ENCODE results near the gene PAX2. TPM values are rescaled to one million over a fixed set of nuclear protein-coding genes. Genes with fewer than 3 reads are reported as not detected.

Gene PAX2
- total RNA-seq, 1 donor from 2014 or later: not detected

DNA sequence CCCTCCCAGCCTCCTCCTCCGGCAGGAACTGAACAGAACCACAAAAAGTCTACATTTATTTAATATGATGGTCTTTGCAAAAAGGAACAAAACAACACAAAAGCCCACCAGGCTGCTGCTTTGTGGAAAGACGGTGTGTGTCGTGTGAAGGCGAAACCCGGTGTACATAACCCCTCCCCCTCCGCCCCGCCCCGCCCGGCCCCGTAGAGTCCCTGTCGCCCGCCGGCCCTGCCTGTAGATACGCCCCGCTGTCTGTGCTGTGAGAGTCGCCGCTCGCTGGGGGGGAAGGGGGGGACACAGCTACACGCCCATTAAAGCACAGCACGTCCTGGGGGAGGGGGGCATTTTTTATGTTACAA is 83.3 kb downstream of the PAX2 start:
- Mint-ChIP-seq H3K27me3 (ENCODE audit: unreplicated experiment) (peaks cover 45% of the 10 kb centered on the region), H3K9me3 (ENCODE audit: unreplicated experiment) (peaks cover 5% of the 10 kb centered on the region), H3K36me3 (ENCODE audit: unreplicated experiment) (no peaks in the 10 kb centered on the region), H3K27ac (ENCODE audit: unreplicated experiment) (no peak overlapping the region), H3K4me3 (ENCODE audit: unreplicated experiment) (peak overlapping the region; percentile 85), H3K4me1 (ENCODE audit: low read depth, unreplicated experiment) (peaks cover 7% of the 10 kb centered on the region)
- TF ChIP-seq, protein P1, sequence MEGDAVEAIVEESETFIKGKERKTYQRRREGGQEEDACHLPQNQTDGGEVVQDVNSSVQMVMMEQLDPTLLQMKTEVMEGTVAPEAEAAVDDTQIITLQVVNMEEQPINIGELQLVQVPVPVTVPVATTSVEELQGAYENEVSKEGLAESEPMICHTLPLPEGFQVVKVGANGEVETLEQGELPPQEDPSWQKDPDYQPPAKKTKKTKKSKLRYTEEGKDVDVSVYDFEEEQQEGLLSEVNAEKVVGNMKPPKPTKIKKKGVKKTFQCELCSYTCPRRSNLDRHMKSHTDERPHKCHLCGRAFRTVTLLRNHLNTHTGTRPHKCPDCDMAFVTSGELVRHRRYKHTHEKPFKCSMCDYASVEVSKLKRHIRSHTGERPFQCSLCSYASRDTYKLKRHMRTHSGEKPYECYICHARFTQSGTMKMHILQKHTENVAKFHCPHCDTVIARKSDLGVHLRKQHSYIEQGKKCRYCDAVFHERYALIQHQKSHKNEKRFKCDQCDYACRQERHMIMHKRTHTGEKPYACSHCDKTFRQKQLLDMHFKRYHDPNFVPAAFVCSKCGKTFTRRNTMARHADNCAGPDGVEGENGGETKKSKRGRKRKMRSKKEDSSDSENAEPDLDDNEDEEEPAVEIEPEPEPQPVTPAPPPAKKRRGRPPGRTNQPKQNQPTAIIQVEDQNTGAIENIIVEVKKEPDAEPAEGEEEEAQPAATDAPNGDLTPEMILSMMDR (IDR thresholded peaks at IDR 0.05; ENCODE audit: partially characterized antibody, unreplicated experiment): no peak
- DNase-seq: no peak

DNA sequence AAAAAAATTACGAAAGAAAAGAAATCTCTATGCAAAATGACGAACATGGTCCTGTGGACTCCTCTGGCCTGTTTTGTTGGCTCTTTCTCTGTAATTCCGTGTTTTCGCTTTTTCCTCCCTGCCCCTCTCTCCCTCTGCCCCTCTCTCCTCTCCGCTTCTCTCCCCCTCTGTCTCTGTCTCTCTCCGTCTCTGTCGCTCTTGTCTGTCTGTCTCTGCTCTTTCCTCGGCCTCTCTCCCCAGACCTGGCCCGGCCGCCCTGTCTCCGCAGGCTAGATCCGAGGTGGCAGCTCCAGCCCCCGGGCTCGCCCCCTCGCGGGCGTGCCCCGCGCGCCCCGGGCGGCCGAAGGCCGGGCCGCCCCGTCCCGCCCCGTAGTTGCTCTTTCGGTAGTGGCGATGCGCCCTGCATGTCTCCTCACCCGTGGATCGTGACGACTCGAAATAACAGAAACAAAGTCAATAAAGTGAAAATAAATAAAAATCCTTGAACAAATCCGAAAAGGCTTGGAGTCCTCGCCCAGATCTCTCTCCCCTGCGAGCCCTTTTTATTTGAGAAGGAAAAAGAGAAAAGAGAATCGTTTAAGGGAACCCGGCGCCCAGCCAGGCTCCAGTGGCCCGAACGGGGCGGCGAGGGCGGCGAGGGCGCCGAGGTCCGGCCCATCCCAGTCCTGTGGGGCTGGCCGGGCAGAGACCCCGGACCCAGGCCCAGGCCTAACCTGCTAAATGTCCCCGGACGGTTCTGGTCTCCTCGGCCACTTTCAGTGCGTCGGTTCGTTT is 83.9 kb downstream of the PAX2 start:
- Mint-ChIP-seq H3K9me3 (ENCODE audit: unreplicated experiment) (peaks cover 5% of the 10 kb centered on the region), H3K4me3 (ENCODE audit: unreplicated experiment) (peak overlapping the region; percentile 85), H3K27me3 (ENCODE audit: unreplicated experiment) (peaks cover 41% of the 10 kb centered on the region), H3K4me1 (ENCODE audit: low read depth, unreplicated experiment) (peaks cover 7% of the 10 kb centered on the region), H3K27ac (ENCODE audit: unreplicated experiment) (no peak overlapping the region), H3K36me3 (ENCODE audit: unreplicated experiment) (no peaks in the 10 kb centered on the region)
- TF ChIP-seq, protein P1 (IDR thresholded peaks at IDR 0.05; ENCODE audit: partially characterized antibody, unreplicated experiment): no peak
- no peak for DNase-seq

DNA sequence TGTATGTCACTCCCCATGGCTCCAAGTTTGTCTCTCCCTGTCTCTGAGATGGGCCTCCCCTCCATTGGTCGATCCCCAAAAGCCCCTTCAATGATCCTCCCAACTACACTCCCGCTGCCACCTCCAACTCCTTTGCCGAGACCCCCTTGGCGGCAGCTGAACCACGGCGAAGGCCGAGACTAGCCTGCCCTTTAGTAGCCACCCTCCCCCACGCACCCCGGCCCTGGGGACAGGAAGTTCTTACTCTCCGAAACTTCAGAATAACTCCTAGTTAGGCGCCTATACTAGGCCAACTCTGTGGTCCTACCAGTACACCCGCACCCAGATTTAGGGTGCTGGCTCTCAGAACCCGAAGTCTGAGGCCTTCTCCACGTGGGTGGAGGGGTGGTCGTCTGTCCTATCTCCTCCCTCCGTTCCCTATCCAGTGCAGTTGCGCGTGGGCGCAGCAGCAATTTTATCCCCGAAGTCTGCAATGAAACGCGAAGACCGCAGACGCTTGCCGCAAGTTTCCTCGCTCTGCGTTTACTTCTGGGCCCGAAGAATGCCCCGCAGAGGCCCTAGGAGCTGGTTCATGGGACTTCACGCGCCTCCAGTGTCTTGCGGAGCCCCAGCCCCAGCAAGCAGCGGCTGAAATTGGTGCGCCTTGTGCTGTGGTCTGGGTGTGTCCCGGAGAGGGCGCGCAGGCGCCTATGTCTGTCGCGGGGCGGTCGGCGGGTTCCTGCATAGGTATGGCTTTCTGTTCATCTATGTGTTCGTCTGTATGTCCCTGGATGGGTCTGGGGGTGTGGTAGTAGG is 84.7 kb downstream of the PAX2 start:
- Mint-ChIP-seq H3K4me1 (ENCODE audit: low read depth, unreplicated experiment) (peaks cover 7% of the 10 kb centered on the region), H3K9me3 (ENCODE audit: unreplicated experiment) (peaks cover 5% of the 10 kb centered on the region), H3K27ac (ENCODE audit: unreplicated experiment) (no peak overlapping the region), H3K27me3 (ENCODE audit: unreplicated experiment) (peaks cover 44% of the 10 kb centered on the region), H3K4me3 (ENCODE audit: unreplicated experiment) (no peak overlapping the region), H3K36me3 (ENCODE audit: unreplicated experiment) (no peaks in the 10 kb centered on the region)
- TF ChIP-seq, protein P1 (IDR thresholded peaks at IDR 0.05; ENCODE audit: partially characterized antibody, unreplicated experiment): no peak
- no peak for DNase-seq

DNA sequence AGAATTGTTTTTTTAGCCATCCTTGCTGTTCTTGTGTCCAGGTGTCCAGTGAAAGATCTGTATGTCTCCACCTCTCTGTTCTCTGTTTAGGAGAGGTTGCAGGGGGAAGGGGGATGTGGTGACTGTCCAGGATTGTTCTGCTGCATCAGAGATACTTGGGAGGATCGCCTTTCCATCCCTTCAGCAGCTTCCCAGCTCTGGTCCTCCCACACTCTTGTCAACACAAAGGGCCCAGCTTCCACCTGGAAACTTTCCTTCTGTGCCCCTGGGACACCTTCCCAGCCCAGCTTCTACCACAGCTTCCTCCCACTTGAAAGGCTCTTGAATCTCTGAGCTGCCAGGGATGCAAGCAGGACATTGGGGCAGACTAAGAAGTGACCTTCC is 85.3 kb downstream of the PAX2 start:
- Mint-ChIP-seq H3K4me1 (ENCODE audit: low read depth, unreplicated experiment) (peaks cover 7% of the 10 kb centered on the region), H3K36me3 (ENCODE audit: unreplicated experiment) (no peaks in the 10 kb centered on the region), H3K27ac (ENCODE audit: unreplicated experiment) (no peak overlapping the region), H3K4me3 (ENCODE audit: unreplicated experiment) (no peak overlapping the region), H3K27me3 (ENCODE audit: unreplicated experiment) (peaks cover 40% of the 10 kb centered on the region), H3K9me3 (ENCODE audit: unreplicated experiment) (peaks cover 5% of the 10 kb centered on the region)
- TF ChIP-seq, protein P1 (IDR thresholded peaks at IDR 0.05; ENCODE audit: partially characterized antibody, unreplicated experiment): no peak
- no peak for DNase-seq

DNA sequence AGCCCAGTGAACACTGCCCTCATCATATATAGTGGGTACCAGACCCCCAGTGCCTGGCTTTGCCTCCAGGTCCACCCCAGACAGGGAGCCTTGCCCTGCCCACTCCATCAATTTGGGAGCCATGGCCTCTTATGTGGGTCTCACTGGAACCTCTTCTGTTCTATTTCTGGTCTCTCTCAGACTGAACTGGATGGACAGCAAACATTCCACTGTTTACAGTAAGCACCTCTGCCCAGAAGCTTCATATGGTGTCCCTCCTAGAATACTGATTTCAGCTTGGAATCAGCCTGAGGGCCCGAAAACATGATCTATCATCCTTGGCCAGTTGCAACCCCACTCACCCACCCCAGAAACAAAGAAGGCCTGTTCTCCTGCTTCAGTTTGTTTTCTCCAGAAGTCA is 86.4 kb downstream of the PAX2 start:
- no peak overlapping the region for H3K4me3 Mint-ChIP-seq (ENCODE audit: unreplicated experiment)
- peaks cover 5% of the 10 kb centered on the region for H3K9me3 Mint-ChIP-seq (ENCODE audit: unreplicated experiment)
- no peaks in the 10 kb centered on the region for H3K36me3 Mint-ChIP-seq (ENCODE audit: unreplicated experiment)
- H3K27ac Mint-ChIP-seq (ENCODE audit: unreplicated experiment): no peak overlapping the region
- DNase-seq: no peak
- peaks cover 7% of the 10 kb centered on the region for H3K4me1 Mint-ChIP-seq (ENCODE audit: low read depth, unreplicated experiment)
- TF ChIP-seq, protein P1 (IDR thresholded peaks at IDR 0.05; ENCODE audit: partially characterized antibody, unreplicated experiment): no peak
- peaks cover 38% of the 10 kb centered on the region for H3K27me3 Mint-ChIP-seq (ENCODE audit: unreplicated experiment)

All from glutamatergic neuron (in vitro differentiated cells).